Psoas muscle (tissue), 8 donors: ENCODE data around the gene FAM187B. TPM values are rescaled to one million over a fixed set of nuclear protein-coding genes. Genes with fewer than 3 reads are reported as not detected.

ENCODE experiments used
- ATAC-seq, 4 donors: fragments of 200-7000 bp; cut with Tn5 transposase; one replicate each; pipeline ENCODE4 v1.9.1; 2020; ENCODE audit warnings: moderate library complexity in 3 of 4, mild to moderate bottlenecking in 2 of 4
- DNase-seq, 2 donors: peaks; one replicate each; pipeline ENCODE4 v3.0.0-alpha.2; 2020
- H3K27ac ChIP-seq: fragments of 200-600 bp; one replicate; pipeline ENCODE4 v1.8.0; 2022
- H3K27me3 ChIP-seq, 3 donors: fragments of 200-600 bp in 1 of 3; one replicate each; pipeline versions ENCODE4 v1.6.1 to v1.8.0; 2013 to 2022; ENCODE audit warnings: low read length in 2 of 3, mild to moderate bottlenecking in 2 of 3, moderate library complexity in 1 of 3; ENCODE audit not compliant: insufficient read depth in 3 of 3
- H3K36me3 ChIP-seq, 2 donors: fragments of 200-600 bp in 1 of 2; one replicate each; pipeline versions ENCODE4 v1.6.1 to v1.8.0; 2013 to 2022; ENCODE audit warnings: low read depth in 1 of 2, mild to moderate bottlenecking in 1 of 2, moderate library complexity in 1 of 2; ENCODE audit not compliant: insufficient read depth in 1 of 2
- H3K4me1 ChIP-seq: fragments of 200-600 bp; one replicate; pipeline ENCODE4 v1.8.0; 2022
- H3K4me3 ChIP-seq: fragments of 200-600 bp; one replicate; pipeline ENCODE4 v1.8.0; 2022; ENCODE audit warnings: mild to moderate bottlenecking
- H3K9me3 ChIP-seq: fragments of 200-600 bp; one replicate; pipeline ENCODE4 v1.8.0; 2022
- WGBS, 3 donors: extraction: QIAGEN DNeasy Blood & Tissue Kit; methylation state at CpG; one replicate each; pipeline versions ENCODE4 v1.1.6 to v1.1.7; 2013; 5-methylcytosine and 5-hydroxymethylcytosine counted together
- intact Hi-C, 2 donors: fragments of 100-400 bp; cut with DNase I; formaldehyde crosslinking; loops; one replicate each; pipeline versions ENCODE4 v1.11.0 to v1.14.2; 2022
- long read RNA-seq, 2 donors: library from polyadenylated mRNA; unstranded; transcript quantifications; one replicate each; pipeline ENCODE4 v2.0.0, GENCODE V29; 2021
- polyA plus RNA-seq, 3 donors: library from polyadenylated mRNA; stranded (reverse); fragments of 200-250 nt; gene quantifications; one replicate each; pipeline ENCODE4 v1.2.3, GENCODE V29; 2013
- total RNA-seq, 4 donors: library from RNA; stranded (reverse); fragmentation: NEBNext Ultra II Directional in 2 of 4; extraction: Animal tissue kit (Norgen Biotek cat#: 25700) in 2 of 4; gene quantifications; one replicate each; pipeline versions ENCODE4 v1.2.1 to v1.2.4, GENCODE V29; 2021 to 2023
- TF ChIP-seq, protein P1 (sequence below): fragments of 200-600 bp; IDR thresholded peaks from one replicate; pipeline ENCODE4 v1.8.0; 2022; ENCODE audit warnings: antibody characterized with exemption
- donor health status: healthy with polysubstance abuse.
- donor health status: DM: no; HTN: no; CAD: no; lungs with moderate emphysema.
- donor health status: Bipolar disorder and iron deficiency.
- donor health status: healthy.
- donor health status: DM: yes; HTN: yes; CAD: no.
- donor health status: DM: no; HTN: no; CAD: no.
- donor health status: DM: no; HTN: no; CAD: no.
- donor health status: DM: yes; HTN: yes; CAD: no.

The FAM187B gene
- not detected for total RNA-seq
- polyA plus RNA-seq, result under 1 TPM in 1 of 3 donors, not detected in 2; 0.03 TPM
- long read RNA-seq, donor 1, result 0 reads
- long read RNA-seq, donor 2, result 0 reads

DNA sequence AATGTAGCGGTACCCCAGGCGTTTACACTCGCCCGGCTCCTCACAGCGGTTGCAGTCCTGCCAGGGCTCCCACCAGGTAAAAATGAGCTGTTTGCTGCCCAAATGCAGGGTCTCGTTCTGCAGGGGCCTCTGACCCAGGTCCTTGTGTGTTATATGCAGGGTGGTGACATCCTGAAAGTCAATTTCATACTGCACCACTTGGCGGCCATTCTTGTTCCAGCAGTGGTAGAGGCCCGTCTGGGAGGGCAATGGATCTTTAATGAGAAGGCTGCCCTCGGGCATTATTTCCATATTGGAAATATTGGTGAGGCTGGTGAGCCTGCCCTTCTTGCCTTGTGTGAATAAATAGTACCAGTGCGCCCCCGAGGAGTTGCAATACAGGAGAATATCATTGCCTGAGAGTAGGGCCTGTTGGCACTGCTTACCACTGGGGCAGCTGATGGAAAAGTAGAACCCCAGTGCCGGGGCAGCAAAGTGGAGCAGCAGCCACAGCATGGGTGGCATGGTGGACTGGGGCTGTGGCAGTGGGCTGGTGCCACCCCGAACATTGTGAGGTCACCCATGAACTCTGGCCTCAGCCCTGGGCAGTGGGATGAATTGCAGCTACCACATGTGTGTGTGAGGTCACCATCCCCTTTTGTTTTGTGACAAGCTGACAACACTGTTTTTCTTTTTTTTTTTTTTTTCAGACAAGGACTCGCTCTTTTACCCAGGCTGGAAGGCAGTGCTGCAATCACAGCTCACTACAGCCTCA, at the start of gene FAM187B:
Gene FAM187B (minus strand): TSS at position 563 of the 754 bp plus-strand sequence. CDS start 59 bp downstream, at position 504.
- TF ChIP-seq, protein P1, sequence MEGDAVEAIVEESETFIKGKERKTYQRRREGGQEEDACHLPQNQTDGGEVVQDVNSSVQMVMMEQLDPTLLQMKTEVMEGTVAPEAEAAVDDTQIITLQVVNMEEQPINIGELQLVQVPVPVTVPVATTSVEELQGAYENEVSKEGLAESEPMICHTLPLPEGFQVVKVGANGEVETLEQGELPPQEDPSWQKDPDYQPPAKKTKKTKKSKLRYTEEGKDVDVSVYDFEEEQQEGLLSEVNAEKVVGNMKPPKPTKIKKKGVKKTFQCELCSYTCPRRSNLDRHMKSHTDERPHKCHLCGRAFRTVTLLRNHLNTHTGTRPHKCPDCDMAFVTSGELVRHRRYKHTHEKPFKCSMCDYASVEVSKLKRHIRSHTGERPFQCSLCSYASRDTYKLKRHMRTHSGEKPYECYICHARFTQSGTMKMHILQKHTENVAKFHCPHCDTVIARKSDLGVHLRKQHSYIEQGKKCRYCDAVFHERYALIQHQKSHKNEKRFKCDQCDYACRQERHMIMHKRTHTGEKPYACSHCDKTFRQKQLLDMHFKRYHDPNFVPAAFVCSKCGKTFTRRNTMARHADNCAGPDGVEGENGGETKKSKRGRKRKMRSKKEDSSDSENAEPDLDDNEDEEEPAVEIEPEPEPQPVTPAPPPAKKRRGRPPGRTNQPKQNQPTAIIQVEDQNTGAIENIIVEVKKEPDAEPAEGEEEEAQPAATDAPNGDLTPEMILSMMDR, result no peak
- ATAC-seq (no peak), DNase-seq (no peak)
- H3K9me3 ChIP-seq, result no peaks in the 10 kb centered on the region
- H3K4me3 ChIP-seq, result no peak within 1 kb of the TSS
- H3K27me3 ChIP-seq, result peaks cover 0 to 7% (median 3%) of the 10 kb centered on the region in 3 donors
- no peak within 1 kb of the TSS for H3K27ac ChIP-seq
- WGBS, 3 donors, result 75 to 83% (median 83%) methylated on average over 14 of the region's 14 CpGs
- no peaks in the 10 kb centered on the region for H3K36me3 ChIP-seq
- H3K4me1 ChIP-seq, result no peaks in the 10 kb centered on the region
- intact Hi-C loops, result no loop called here

DNA sequence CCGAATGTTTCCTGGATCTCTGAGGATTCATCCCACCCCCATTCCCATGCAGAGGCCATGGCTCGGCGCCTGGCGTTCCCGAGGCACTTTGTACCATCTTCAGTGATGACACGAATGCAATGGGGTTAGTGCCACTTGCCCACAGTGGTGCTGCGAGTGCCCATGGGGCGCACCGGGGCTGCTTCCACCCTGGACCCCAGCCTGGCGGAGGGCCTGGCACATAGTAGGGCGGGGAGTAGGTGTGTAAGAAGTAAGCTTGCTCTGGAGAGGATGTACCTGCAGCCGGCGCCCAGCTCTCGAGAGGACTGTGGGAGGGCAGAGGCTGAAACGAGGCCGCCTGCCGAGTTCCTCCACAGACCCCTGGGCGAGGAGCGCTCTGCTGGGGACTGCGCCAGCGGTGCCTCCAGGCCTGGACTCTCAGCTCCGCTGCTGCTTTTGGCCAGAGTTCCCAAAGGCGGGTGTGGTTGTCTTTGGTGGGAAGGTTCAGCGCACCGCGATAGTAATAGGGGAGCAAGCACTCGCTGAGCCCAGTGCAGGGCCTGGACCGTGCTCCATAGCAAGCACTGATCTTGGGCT, 48.3 kb upstream of the FAM187B start:
- H3K4me3 ChIP-seq, result no peak overlapping the region
- no peaks in the 10 kb centered on the region for H3K9me3 ChIP-seq
- H3K4me1 ChIP-seq, result no peaks in the 10 kb centered on the region
- 92 to 94% (median 93%) methylated on average over 28 of the region's 28 CpGs for WGBS, 3 donors
- TF ChIP-seq, protein P1, result no peak
- intact Hi-C loops, result loop anchor here in 1 of 2 donors (10.0 kb wide), 1 partner anchor 218 kb away; the partner anchor contains the start of gene KRTDAP
- no peak overlapping the region for H3K27ac ChIP-seq
- no peak for ATAC-seq
- no peak for DNase-seq
- peaks cover 5 to 82% of the 10 kb centered on the region in 2 donors for H3K36me3 ChIP-seq
- H3K27me3 ChIP-seq, result no peaks in the 10 kb centered on the region

DNA sequence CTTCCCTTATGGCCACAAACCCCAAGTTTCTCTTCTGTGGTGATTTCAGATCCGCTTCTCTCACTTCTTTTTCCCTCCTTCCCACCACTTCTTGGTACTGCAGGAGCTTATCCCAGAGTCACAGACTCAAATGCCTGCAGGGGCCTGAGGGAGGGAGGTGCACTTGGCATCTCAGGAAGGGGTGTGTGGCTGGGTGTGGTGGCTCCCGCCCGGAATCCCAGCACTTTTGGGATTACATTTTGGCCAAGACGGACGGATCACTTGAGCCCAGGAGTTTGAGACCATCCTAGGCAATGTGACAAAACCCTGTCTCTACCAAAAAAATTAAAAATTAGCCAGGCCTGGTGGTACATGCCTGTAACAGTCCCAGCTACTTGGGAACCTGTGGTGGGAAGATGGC, 45.8 kb upstream of the FAM187B start:
- H3K36me3 ChIP-seq, result peaks cover 5 to 91% of the 10 kb centered on the region in 2 donors
- H3K4me1 ChIP-seq, result peaks cover 5% of the 10 kb centered on the region
- no peak overlapping the region for H3K4me3 ChIP-seq
- ATAC-seq (no peak), DNase-seq (no peak)
- no peaks in the 10 kb centered on the region for H3K9me3 ChIP-seq
- H3K27ac ChIP-seq, result no peak overlapping the region
- 62 to 85% (median 67%) methylated on average over 5 of the region's 5 CpGs for WGBS, 3 donors
- no peaks in the 10 kb centered on the region for H3K27me3 ChIP-seq
- intact Hi-C loops, result loop anchor here in 1 of 2 donors (10.0 kb wide), 1 partner anchor 220 kb away; the partner anchor contains the start of gene KRTDAP
- TF ChIP-seq, protein P1, result no peak

DNA sequence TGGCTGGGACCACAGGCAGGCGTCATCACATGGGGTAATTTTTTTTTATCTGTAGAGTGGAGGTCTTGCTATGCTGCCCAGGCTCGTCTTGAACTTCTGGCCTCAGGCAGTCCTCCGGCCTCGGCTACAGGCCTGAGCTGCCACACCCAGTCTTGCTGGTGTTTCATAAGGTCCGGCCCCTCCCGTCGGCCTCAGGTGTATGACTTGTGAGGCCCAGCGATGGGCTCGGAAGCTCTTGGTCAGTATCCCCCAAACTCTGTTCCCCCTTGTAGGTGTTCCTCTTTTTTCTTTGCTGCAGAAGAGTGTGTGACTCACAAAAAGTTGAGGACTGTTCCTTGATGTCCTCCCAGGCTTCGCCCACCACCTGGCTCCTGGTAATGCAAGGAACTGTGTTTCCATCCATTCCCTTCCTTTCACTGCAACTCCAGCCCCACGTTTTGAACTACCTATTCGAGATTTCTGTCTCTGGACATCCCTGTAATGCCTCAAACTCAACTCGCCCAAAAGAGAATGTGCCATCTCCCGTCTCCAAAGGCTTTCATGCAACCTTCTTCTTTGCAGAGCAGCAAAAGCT, 45.2 kb upstream of the FAM187B start:
- H3K36me3 ChIP-seq, result peaks cover 5 to 85% of the 10 kb centered on the region in 2 donors
- TF ChIP-seq, protein P1, result no peak
- peaks cover 5% of the 10 kb centered on the region for H3K4me1 ChIP-seq
- intact Hi-C loops, result loop anchor here in 1 of 2 donors (10.0 kb wide), 1 partner anchor 221 kb away; the partner anchor contains the start of gene KRTDAP
- H3K4me3 ChIP-seq, result no peak overlapping the region
- no peaks in the 10 kb centered on the region for H3K27me3 ChIP-seq
- no peak overlapping the region for H3K27ac ChIP-seq
- H3K9me3 ChIP-seq, result no peaks in the 10 kb centered on the region
- DNase-seq (no peak), ATAC-seq (no peak)
- WGBS, 3 donors, result 73 to 91% (median 78%) methylated on average over 14 of the region's 14 CpGs
